K562 (cell line): ENCODE results near the gene ATP6V1F. TPM values are rescaled to one million over a fixed set of nuclear protein-coding genes. Genes with fewer than 3 reads are reported as not detected.

Experiments
- ATAC-seq: fragments of 200-7000 bp; cut with Tn5 transposase; 3 replicates; pipeline ENCODE4 v1.9.1; 2020; ENCODE audit warnings: moderate library complexity
- BruUV-seq: library from RNA; stranded (reverse); fragments of 400-500 nt; replicated peaks from 2 replicates; lab custom pipeline; 2021; lab: Mats Ljungman, UMichigan
- CTCF ChIA-PET: fragments of 300-600 bp; formaldehyde crosslinking; extraction: SDS; loops from one replicate; lab custom pipeline; 2021; ENCODE audit warnings: low intra/inter-chr PET ratio; lab: Yijun Ruan, JAX
- POLR2A ChIA-PET: fragments of 300-600, 350-650 bp; sonication (Branson Sonifier 250); formaldehyde crosslinking; extraction: SDS; loops from one replicate; lab custom pipeline; 2021; ENCODE audit warnings: antibody characterized with exemption, inconsistent platforms; lab: Yijun Ruan, JAX
- DNase-seq, 4 experiments: peaks; one replicate each; pipeline versions ENCODE4 v3.0.0 to v3.0.0-alpha.2; 2011 to 2018; ENCODE audit warnings: low spot score in 3 of 4, mixed read lengths in 3 of 4; ENCODE audit errors: extremely low read depth in 1 of 4
- FAIRE-seq: peaks from 2 replicates; lab custom pipeline; 2011; peaks lifted over from hg19 to GRCh38; lab: Jason Lieb, UNC
- H2AFZ ChIP-seq: 2 replicates; pipeline ENCODE4 v1.6.0; 2011; ENCODE audit warnings: low read depth, low read length, control low read depth, inconsistent platforms
- H3K27ac ChIP-seq: fragments of 200-600 bp; 3 replicates; pipeline ENCODE4 v1.8.0; 2011; ENCODE audit warnings: low read depth, mild to moderate bottlenecking, control low read depth, inconsistent platforms, low read length, moderate library complexity, mixed read lengths; ENCODE audit errors: extremely low read depth
- H3K27me3 ChIP-seq, 2 experiments: fragments of 300-600 bp in 1 of 2; 2 replicates in 1 of 2; 3 replicates in 1 of 2; pipeline versions ENCODE4 v1.6.0 to v1.8.0; 2011; ENCODE audit warnings: inconsistent platforms in 2 of 2, low read length in 2 of 2, mild to moderate bottlenecking in 1 of 2, mixed read lengths in 1 of 2, moderate library complexity in 1 of 2; ENCODE audit not compliant: control insufficient read depth in 2 of 2, insufficient read depth in 2 of 2
- H3K36me3 ChIP-seq: fragments of 300-600 bp; 3 replicates; pipeline ENCODE4 v1.8.0; 2011; ENCODE audit warnings: mild to moderate bottlenecking, low read length, inconsistent platforms; ENCODE audit not compliant: control insufficient read depth, insufficient read depth
- H3K4me1 ChIP-seq, 2 experiments: fragments of 200-600 bp in 1 of 2; replicated peaks in 1 of 2; 2 replicates in 1 of 2; 3 replicates in 1 of 2; pipeline versions ENCODE4 v1.5.1 to v1.8.0; 2011; ENCODE audit warnings: inconsistent platforms in 2 of 2, low read length in 2 of 2, mild to moderate bottlenecking in 1 of 2, mixed read lengths in 1 of 2, moderate library complexity in 1 of 2; ENCODE audit not compliant: control insufficient read depth in 2 of 2, insufficient read depth in 2 of 2
- H3K4me2 ChIP-seq: 2 replicates; pipeline ENCODE4 v1.6.1; 2011; ENCODE audit warnings: low read length, control low read depth, inconsistent platforms, mixed read lengths; ENCODE audit not compliant: insufficient read depth
- H3K4me3 ChIP-seq: fragments of 200-600 bp; sonication (generic), shearing (Covaris generic); 2 replicates; pipeline ENCODE4 v1.5.1; 2016; ENCODE audit warnings: control low read depth, inconsistent platforms
- H3K79me2 ChIP-seq: fragments of 200-600 bp; 3 replicates; pipeline ENCODE4 v1.8.0; 2011; ENCODE audit warnings: low read length, inconsistent platforms; ENCODE audit not compliant: control insufficient read depth, insufficient read depth
- H3K9ac ChIP-seq, 2 experiments: 2 replicates each; pipeline versions ENCODE4 v1.6.0 to v1.6.1; 2011; ENCODE audit warnings: low read depth in 2 of 2, low read length in 2 of 2, control low read depth in 1 of 2, inconsistent platforms in 1 of 2, mild to moderate bottlenecking in 1 of 2, mixed read lengths in 1 of 2; ENCODE audit not compliant: insufficient read depth in 1 of 2
- H3K9me1 ChIP-seq: one replicate; pipeline ENCODE4 v1.6.0; 2011; ENCODE audit warnings: inconsistent platforms, mild to moderate bottlenecking, low read length, moderate library complexity; ENCODE audit not compliant: control insufficient read depth, insufficient read depth
- H3K9me3 ChIP-seq: replicated peaks from 2 replicates; pipeline ENCODE4 v1.5.1; 2011; ENCODE audit warnings: low read depth, low read length, inconsistent platforms; ENCODE audit not compliant: control insufficient read depth, insufficient read depth
- H4K20me1 ChIP-seq: replicated peaks from 2 replicates; pipeline ENCODE4 v1.6.1; 2011; ENCODE audit warnings: low read length, inconsistent platforms, mixed read lengths; ENCODE audit not compliant: control insufficient read depth, insufficient read depth
- CHD7 ChIP-seq: fragments of 200-600 bp; sonication (generic); IDR thresholded peaks from one replicate; pipeline ENCODE4 v1.6.1; 2012; ENCODE audit warnings: mild to moderate bottlenecking, low read depth, low read length, inconsistent platforms
- CSDE1 ChIP-seq, 2 experiments: fragments of 450-650 bp; IDR thresholded peaks; 2 replicates each; pipeline ENCODE4 v1.6.1; 2016; ENCODE audit warnings: mild to moderate bottlenecking in 1 of 2
- HDAC2 ChIP-seq: fragments of 450-650 bp; IDR thresholded peaks from 2 replicates; pipeline ENCODE4 v1.6.1; 2016; ENCODE audit warnings: mild to moderate bottlenecking
- ZKSCAN1 ChIP-seq: fragments of 150-350 bp; IDR thresholded peaks from 2 replicates; pipeline ENCODE4 v1.6.1; 2016; ENCODE audit warnings: low read depth, low read length
- ZNF24 ChIP-seq: fragments of 450-650 bp; IDR thresholded peaks from 2 replicates; pipeline ENCODE4 v1.6.1; 2016
- ZNF830 ChIP-seq: fragments of 250-450 bp; sonication (Bioruptor Pico); IDR thresholded peaks from 2 replicates; pipeline ENCODE4 v1.5.0; 2021; ENCODE audit warnings: mild to moderate bottlenecking
- WGBS: fragments of 100-300 bp; shearing (Covaris generic); methylation state at CpG from one replicate; pipeline ENCODE4 v1.1.6; 2016; ENCODE audit warnings: low coverage, mixed read lengths; ENCODE audit not compliant: insufficient coverage; ENCODE audit errors: missing lambda C conversion rate; 5-methylcytosine and 5-hydroxymethylcytosine counted together
- in situ Hi-C: fragments of 300-500 bp; cut with MboI; formaldehyde crosslinking; loops from 4 replicates; pipeline ENCODE4 v1.15.0; 2018; ENCODE audit warnings: inconsistent platforms, mixed read lengths
- intact Hi-C: fragments of 100-400 bp; cut with micrococcal nuclease; formaldehyde crosslinking; loops from 2 replicates; pipeline ENCODE4 v1.14.2; 2022
- polyA plus RNA-seq, 8 experiments: library from polyadenylated mRNA; depleted of rRNA in 4 of 8; stranded (reverse) in 5 of 8; unstranded in 3 of 8; fragments of >200 nt; fragmentation: Nextera tagmentation in 2 of 8; fragmentation: Illumina TruSeq in 1 of 8; extraction: Ambion mirVana in 2 of 8; extraction: Trizol in 1 of 8; gene quantifications; 2 replicates each; pipeline versions ENCODE4 v1.2.1 to v1.2.3, GENCODE V29; 2011 to 2014; ENCODE audit warnings: inconsistent platforms in 1 of 8, missing spikeins in 1 of 8
- total RNA-seq, 7 experiments: library from RNA; depleted of rRNA in 6 of 7; stranded (reverse); fragments of >200 nt in 6 of 7; fragmentation: Illumina TruSeq in 2 of 7; extraction: Trizol in 2 of 7; gene quantifications; 2 replicates each; pipeline versions ENCODE4 v1.2.1 to v1.2.3, GENCODE V29; 2011 to 2021; ENCODE audit warnings: low replicate concordance in 1 of 7
- TF ChIP-seq, protein P1 (sequence below): fragments of 450-650 bp; conservative IDR thresholded peaks from 2 replicates; pipeline ENCODE4 v1.6.1; 2016; ENCODE audit warnings: missing genetic modification characterization, low read depth, mild to moderate bottlenecking, control low read depth, missing compliant biosample characterization

The ATP6V1F gene
- total and polyA plus RNA-seq, 9 of the 15 experiments (the other 6 are each of a cell fraction or from before 2014, with no cell fraction given) = 206 to 1,123 (median 542) TPM

GRCh38 chr7:128908750-128909624, 46.3 kb downstream of the ATP6V1F start:
- ChIA-PET CTCF (interaction anchor here (0.9 kb wide), 1 partner anchor 181 kb away, joined by 3 read pairs; no protein-coding TSS in a partner anchor), POLR2A (interaction anchor here (1.5 kb wide), 1 partner anchor 13 kb away, joined by 3 read pairs; no protein-coding TSS in a partner anchor)
- ATAC-seq = no peak
- DNase-seq = no peak
- no peak overlapping the region for H3K4me3 ChIP-seq
- H3K9ac ChIP-seq = peak overlapping the region in 1 of 2 experiments; percentile 10; a peak in 1 of 4 replicates
- H4K20me1 ChIP-seq = peaks cover 11% of the 10 kb centered on the region; the same call in 1 of the 2 replicates
- peaks cover 0 to 35% of the 10 kb centered on the region in 2 experiments; a peak in 2 of 5 replicates for H3K4me1 ChIP-seq
- H3K4me2 ChIP-seq = no peak overlapping the region; the same call in 1 of the 2 replicates
- intact Hi-C loops = no loop called here
- H3K9me1 ChIP-seq = no peaks in the 10 kb centered on the region
- WGBS = 6% methylated on average over 6 of the region's 6 CpGs
- no peak for FAIRE-seq
- H3K27me3 ChIP-seq = peaks cover 36 to 66% of the 10 kb centered on the region in 2 experiments
- no peak overlapping the region for H3K27ac ChIP-seq
- H3K9me3 ChIP-seq = no peaks in the 10 kb centered on the region; the same call in 1 of the 2 replicates
- no peak overlapping the region for H2AFZ ChIP-seq
- H3K79me2 ChIP-seq = no peaks in the 10 kb centered on the region
- in situ Hi-C loops = no loop called here
- H3K36me3 ChIP-seq = no peaks in the 10 kb centered on the region
- no TSS peak for BruUV-seq
- TF ChIP-seq, protein P1, sequence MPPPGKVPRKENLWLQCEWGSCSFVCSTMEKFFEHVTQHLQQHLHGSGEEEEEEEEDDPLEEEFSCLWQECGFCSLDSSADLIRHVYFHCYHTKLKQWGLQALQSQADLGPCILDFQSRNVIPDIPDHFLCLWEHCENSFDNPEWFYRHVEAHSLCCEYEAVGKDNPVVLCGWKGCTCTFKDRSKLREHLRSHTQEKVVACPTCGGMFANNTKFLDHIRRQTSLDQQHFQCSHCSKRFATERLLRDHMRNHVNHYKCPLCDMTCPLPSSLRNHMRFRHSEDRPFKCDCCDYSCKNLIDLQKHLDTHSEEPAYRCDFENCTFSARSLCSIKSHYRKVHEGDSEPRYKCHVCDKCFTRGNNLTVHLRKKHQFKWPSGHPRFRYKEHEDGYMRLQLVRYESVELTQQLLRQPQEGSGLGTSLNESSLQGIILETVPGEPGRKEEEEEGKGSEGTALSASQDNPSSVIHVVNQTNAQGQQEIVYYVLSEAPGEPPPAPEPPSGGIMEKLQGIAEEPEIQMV (tag) = no peak
- TF ChIP-seq CHD7 (no peak), ZNF24 (no peak), CSDE1 (IDR thresholded peaks at IDR 0.05) (no peak), ZNF830 (no peak), ZKSCAN1 (no peak), HDAC2 (no peak)
